Ishikawa (cell line): ENCODE data around the gene PASD1.

Experiments used
- CEBPB ChIP-seq: IDR thresholded peaks from 2 replicates; pipeline ENCODE4 v1.6.1; 2012
- CREB1 ChIP-seq: IDR thresholded peaks from 2 replicates; pipeline ENCODE4 v1.6.1; 2012; ENCODE audit warnings: low read depth
- EGR1 ChIP-seq: IDR thresholded peaks from 2 replicates; pipeline ENCODE4 v1.6.1; 2012
- EP300 ChIP-seq: IDR thresholded peaks from 2 replicates; pipeline ENCODE4 v1.6.1; 2012; ENCODE audit warnings: borderline replicate concordance
- FOXM1 ChIP-seq: IDR thresholded peaks from 2 replicates; pipeline ENCODE4 v1.6.1; 2012; ENCODE audit warnings: low read depth, borderline replicate concordance
- NFIC ChIP-seq: IDR thresholded peaks from 2 replicates; pipeline ENCODE4 v1.6.1; 2012
- RAD21 ChIP-seq: IDR thresholded peaks from 2 replicates; pipeline ENCODE4 v1.6.1; 2012; ENCODE audit warnings: low read depth
- TAF1 ChIP-seq: IDR thresholded peaks from 2 replicates; pipeline ENCODE4 v1.6.1; 2012; ENCODE audit warnings: low read depth, mild to moderate bottlenecking
- TCF12 ChIP-seq: IDR thresholded peaks from 2 replicates; pipeline ENCODE4 v1.6.1; 2012; ENCODE audit warnings: low read depth
- TEAD4 ChIP-seq: IDR thresholded peaks from 2 replicates; pipeline ENCODE4 v1.6.1; 2012
- YY1 ChIP-seq: IDR thresholded peaks from 2 replicates; pipeline ENCODE4 v1.6.1; 2012; ENCODE audit warnings: low read depth
- ZBTB7A ChIP-seq: IDR thresholded peaks from 2 replicates; pipeline ENCODE4 v1.6.1; 2012; ENCODE audit warnings: low read depth
- TF ChIP-seq, protein P1 (sequence below): IDR thresholded peaks from 2 replicates; pipeline ENCODE4 v1.6.1; 2012
- TF ChIP-seq, protein P2 (sequence below): IDR thresholded peaks from 2 replicates; pipeline ENCODE4 v1.6.1; 2012
- TF ChIP-seq, protein P3 (sequence below): IDR thresholded peaks from 2 replicates; pipeline ENCODE4 v1.6.1; 2012; ENCODE audit warnings: low read depth, mild to moderate bottlenecking

Gene PASD1

DNA sequence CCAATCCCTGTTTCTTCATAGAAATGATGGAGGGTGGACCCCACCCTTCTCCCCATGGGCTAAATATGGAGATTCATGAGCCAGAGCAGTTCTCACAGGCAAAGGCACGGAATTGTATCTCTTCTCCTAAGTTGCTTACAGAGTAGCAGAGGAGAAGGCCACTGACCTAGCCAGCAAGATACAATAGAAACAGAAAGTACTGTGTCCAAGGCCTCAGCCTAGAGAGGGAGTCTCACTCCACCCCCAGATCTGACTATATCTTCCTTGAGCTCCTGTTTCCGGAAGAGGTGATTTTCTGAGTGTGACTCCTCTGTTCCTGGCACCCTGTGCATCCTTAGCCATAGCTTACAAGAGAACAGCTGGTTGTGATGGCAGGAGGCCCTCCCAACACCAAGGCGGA lies 152.3 kb downstream of the PASD1 start, which contains the start of gene FATE1:
Gene FATE1, plus strand, starts transcription at position 284 of the 400 bp plus-strand sequence. Its CDS starts 85 bp downstream, at position 369.
- TF ChIP-seq, protein P1, sequence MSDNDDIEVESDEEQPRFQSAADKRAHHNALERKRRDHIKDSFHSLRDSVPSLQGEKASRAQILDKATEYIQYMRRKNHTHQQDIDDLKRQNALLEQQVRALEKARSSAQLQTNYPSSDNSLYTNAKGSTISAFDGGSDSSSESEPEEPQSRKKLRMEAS = no peak
- no peak for TF ChIP-seq YY1
- no peak for TF ChIP-seq TAF1

DNA sequence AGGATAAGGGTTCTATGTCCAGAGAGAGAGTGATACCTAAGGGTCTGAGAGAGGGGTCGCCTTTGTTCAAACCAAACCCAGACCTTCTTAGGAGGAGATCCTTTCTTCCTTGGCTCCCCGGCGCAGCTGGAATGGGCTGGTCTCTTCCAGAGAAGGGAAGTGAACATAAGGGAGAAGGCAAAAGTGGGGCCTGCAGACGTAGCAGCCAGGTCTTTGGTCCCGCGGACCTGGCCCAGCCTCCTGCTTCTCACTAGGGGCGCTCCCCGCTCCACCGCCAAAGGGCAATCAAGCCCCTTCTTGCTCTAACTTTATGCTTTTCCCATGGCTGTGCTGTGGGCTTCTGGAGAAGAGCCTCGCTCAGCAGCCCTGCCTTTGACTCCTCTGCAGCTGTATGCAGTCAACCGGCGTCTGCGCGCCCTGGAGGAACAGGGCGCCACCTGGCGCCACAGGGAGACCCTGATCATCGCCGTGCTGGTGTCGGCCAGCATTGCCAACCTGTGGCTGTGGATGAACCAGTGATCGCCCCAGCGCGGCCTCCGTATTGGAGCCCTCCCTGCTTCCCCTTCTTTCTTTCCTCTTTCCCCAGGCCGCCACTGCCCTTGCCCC lies 158.9 kb downstream of the PASD1 start:
- TF ChIP-seq, protein P2, sequence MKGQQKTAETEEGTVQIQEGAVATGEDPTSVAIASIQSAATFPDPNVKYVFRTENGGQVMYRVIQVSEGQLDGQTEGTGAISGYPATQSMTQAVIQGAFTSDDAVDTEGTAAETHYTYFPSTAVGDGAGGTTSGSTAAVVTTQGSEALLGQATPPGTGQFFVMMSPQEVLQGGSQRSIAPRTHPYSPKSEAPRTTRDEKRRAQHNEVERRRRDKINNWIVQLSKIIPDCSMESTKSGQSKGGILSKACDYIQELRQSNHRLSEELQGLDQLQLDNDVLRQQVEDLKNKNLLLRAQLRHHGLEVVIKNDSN = no peak
- no peak for TF ChIP-seq EGR1
- TF ChIP-seq TCF12 = no peak
- no peak for TF ChIP-seq TEAD4
- no peak for TF ChIP-seq EP300
- no peak for TF ChIP-seq ZBTB7A
- no peak for TF ChIP-seq CREB1
- no peak for TF ChIP-seq TAF1
- TF ChIP-seq, protein P3, sequence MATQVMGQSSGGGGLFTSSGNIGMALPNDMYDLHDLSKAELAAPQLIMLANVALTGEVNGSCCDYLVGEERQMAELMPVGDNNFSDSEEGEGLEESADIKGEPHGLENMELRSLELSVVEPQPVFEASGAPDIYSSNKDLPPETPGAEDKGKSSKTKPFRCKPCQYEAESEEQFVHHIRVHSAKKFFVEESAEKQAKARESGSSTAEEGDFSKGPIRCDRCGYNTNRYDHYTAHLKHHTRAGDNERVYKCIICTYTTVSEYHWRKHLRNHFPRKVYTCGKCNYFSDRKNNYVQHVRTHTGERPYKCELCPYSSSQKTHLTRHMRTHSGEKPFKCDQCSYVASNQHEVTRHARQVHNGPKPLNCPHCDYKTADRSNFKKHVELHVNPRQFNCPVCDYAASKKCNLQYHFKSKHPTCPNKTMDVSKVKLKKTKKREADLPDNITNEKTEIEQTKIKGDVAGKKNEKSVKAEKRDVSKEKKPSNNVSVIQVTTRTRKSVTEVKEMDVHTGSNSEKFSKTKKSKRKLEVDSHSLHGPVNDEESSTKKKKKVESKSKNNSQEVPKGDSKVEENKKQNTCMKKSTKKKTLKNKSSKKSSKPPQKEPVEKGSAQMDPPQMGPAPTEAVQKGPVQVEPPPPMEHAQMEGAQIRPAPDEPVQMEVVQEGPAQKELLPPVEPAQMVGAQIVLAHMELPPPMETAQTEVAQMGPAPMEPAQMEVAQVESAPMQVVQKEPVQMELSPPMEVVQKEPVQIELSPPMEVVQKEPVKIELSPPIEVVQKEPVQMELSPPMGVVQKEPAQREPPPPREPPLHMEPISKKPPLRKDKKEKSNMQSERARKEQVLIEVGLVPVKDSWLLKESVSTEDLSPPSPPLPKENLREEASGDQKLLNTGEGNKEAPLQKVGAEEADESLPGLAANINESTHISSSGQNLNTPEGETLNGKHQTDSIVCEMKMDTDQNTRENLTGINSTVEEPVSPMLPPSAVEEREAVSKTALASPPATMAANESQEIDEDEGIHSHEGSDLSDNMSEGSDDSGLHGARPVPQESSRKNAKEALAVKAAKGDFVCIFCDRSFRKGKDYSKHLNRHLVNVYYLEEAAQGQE = no peak
- TF ChIP-seq, protein P1 = no peak

DNA sequence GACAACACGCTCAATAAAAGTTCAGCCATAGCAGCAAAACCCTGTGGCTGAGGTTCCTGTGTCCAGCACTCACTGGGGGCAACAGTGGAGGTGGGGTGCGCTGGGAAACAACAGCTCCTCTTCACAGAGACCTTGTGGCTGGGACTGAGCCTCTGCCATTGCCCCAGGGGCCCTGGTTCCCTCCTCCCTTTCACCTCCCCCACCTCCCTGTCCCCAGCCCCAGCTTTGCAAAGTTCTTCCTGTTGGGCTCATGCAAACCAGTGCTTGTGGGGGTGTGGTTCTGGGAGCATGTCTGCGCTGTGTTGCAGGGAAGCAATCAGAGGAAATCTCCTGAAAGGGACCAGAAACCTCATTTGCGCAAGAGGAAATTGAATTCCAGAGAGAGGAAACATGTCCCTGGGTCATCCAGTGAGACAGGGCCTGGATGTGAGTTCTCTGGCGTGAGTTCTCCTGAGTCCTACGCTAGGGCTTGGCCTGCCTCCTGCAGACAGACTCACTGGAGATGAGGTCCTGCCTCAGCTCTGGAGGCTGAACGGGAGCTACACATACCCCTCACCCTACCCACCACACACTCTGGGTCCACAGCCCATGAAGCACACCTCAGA lies 159.8 kb downstream of the PASD1 start:
- no peak for TF ChIP-seq EGR1
- no peak for TF ChIP-seq EP300
- TF ChIP-seq TAF1 = no peak
- TF ChIP-seq CEBPB = no peak
- TF ChIP-seq TEAD4 = no peak
- TF ChIP-seq, protein P1 = no peak
- TF ChIP-seq RAD21 = no peak
- TF ChIP-seq CREB1 = no peak
- TF ChIP-seq YY1 = no peak
- TF ChIP-seq, protein P2 = no peak
- no peak for TF ChIP-seq FOXM1
- no peak for TF ChIP-seq ZBTB7A
- TF ChIP-seq, protein P3 = no peak
- no peak for TF ChIP-seq NFIC
- TF ChIP-seq TCF12 = no peak

DNA sequence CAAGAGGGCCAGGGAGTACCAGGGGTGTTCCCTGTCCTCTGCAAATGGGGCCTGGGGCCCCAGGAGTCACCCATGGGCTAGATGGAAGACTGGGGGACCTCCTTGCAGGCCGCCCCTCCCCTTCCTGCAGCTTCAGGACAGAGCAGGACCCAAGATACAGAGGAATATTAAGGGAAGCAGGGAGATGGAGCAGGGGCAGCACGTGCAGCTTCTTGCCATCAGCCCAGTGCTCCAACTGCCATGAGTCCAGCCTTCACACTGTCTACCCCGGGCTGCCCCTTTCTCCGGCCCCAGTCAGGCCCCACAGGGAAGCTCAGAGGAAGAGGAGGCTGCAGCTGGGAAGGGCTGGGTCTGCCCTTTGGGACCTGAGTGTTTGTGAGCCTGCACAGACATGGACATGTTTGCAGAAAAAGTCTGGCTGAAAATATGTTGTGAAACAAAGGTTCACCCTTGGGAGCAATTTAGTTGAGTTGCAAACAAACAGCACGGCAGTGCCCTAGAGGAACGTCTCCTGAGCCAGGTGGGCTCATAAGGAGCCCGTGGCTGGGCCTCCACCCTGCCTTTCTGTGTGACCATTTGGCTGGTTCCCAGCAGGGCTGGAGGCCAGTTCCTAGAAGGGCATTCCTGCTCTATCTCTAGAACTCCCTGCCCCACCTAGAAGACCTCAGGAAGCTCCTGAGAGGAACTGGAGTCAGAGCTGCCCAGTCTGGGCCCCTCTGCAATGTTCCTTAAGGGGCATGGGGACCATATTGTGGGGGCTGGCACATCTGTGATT lies 161.3 kb downstream of the PASD1 start:
- no peak for TF ChIP-seq EGR1
- TF ChIP-seq, protein P1 = no peak
- TF ChIP-seq CREB1 = no peak
- TF ChIP-seq TCF12 = no peak
- no peak for TF ChIP-seq CEBPB
- no peak for TF ChIP-seq ZBTB7A
- TF ChIP-seq TEAD4 = no peak
- no peak for TF ChIP-seq TAF1
- TF ChIP-seq YY1 = no peak
- TF ChIP-seq RAD21 = no peak
- TF ChIP-seq, protein P3 = no peak
- TF ChIP-seq FOXM1 = no peak
- no peak for TF ChIP-seq NFIC
- TF ChIP-seq EP300 = no peak
- TF ChIP-seq, protein P2 = no peak
